HepG2 (cell line): ENCODE results near the gene STOML3. TPM values are rescaled to one million over a fixed set of nuclear protein-coding genes. Genes with fewer than 3 reads are reported as not detected.

Experiments used
- ATAC-seq: fragments of 200-7000 bp; cut with Tn5 transposase; 3 replicates; pipeline ENCODE4 v1.9.1; 2020; ENCODE audit warnings: mild to moderate bottlenecking, moderate library complexity
- BruUV-seq: library from RNA; stranded (reverse); fragments of 400-500 nt; replicated peaks from 2 replicates; lab custom pipeline; 2021; lab: Mats Ljungman, UMichigan
- CTCF ChIA-PET: fragments of 300-600 bp; formaldehyde crosslinking; extraction: SDS; loops from one replicate; lab custom pipeline; 2021; ENCODE audit warnings: low total read pairs, inconsistent platforms, low intra/inter-chr PET ratio; lab: Yijun Ruan, JAX
- POLR2A ChIA-PET: fragments of 350-600 bp; sonication (Branson Sonifier 250); formaldehyde crosslinking; loops from one replicate; lab custom pipeline; 2020; ENCODE audit warnings: antibody characterized with exemption, inconsistent platforms; lab: Yijun Ruan, JAX
- DNase-seq: peaks from one replicate; pipeline ENCODE4 v3.0.0-alpha.2; 2015; ENCODE audit warnings: low spot score
- FAIRE-seq: peaks from 3 replicates; lab custom pipeline; 2011; peaks lifted over from hg19 to GRCh38; lab: Jason Lieb, UNC
- H2AFZ ChIP-seq: one replicate; pipeline ENCODE4 v1.6.1; 2011; ENCODE audit warnings: low read length, inconsistent platforms
- H3K27ac ChIP-seq: fragments of 300-600 bp; 3 replicates; pipeline ENCODE4 v1.8.0; 2011; ENCODE audit warnings: mixed run types, mild to moderate bottlenecking, mixed read lengths, low read length, inconsistent platforms; ENCODE audit not compliant: insufficient read depth; ENCODE audit errors: extremely low read length
- H3K27me3 ChIP-seq, 2 experiments: fragments of 200-600 bp in 1 of 2; 2 replicates in 1 of 2; 3 replicates in 1 of 2; pipeline versions ENCODE4 v1.6.0 to v1.8.0; 2011; ENCODE audit warnings: low read length in 2 of 2, mild to moderate bottlenecking in 2 of 2, moderate library complexity in 2 of 2, inconsistent platforms in 1 of 2; ENCODE audit not compliant: insufficient read depth in 2 of 2, control insufficient read depth in 1 of 2
- H3K36me3 ChIP-seq, 2 experiments: fragments of 200-600 bp in 1 of 2; replicated peaks in 1 of 2; 2 replicates in 1 of 2; 3 replicates in 1 of 2; pipeline versions ENCODE4 v1.5.1 to v1.8.0; 2011; ENCODE audit warnings: low read length in 2 of 2, inconsistent platforms in 1 of 2; ENCODE audit not compliant: insufficient read depth in 2 of 2, control insufficient read depth in 1 of 2
- H3K4me1 ChIP-seq: 2 replicates; pipeline ENCODE4 v1.5.1; 2012; ENCODE audit warnings: low read length, inconsistent platforms; ENCODE audit not compliant: insufficient read depth
- H3K4me2 ChIP-seq: 2 replicates; pipeline ENCODE4 v1.6.0; 2011; ENCODE audit warnings: low read depth, low read length, inconsistent platforms
- H3K4me3 ChIP-seq, 3 experiments: fragments of 200-600 bp in 1 of 3; sonication (generic), shearing (Covaris generic) in 1 of 3; replicated peaks in 1 of 3; 2 replicates each; pipeline ENCODE4 v1.5.1; 2011 to 2016; ENCODE audit warnings: low read length in 3 of 3, inconsistent platforms in 2 of 3, low read depth in 2 of 3, mild to moderate bottlenecking in 2 of 3, control low read depth in 1 of 3, mixed read lengths in 1 of 3; ENCODE audit not compliant: insufficient read depth in 1 of 3
- H3K79me2 ChIP-seq: one replicate; pipeline ENCODE4 v1.6.1; 2011; ENCODE audit warnings: low read length, inconsistent platforms; ENCODE audit not compliant: insufficient read depth
- H3K9ac ChIP-seq: 2 replicates; pipeline ENCODE4 v1.6.0; 2011; ENCODE audit warnings: mild to moderate bottlenecking, low read depth, low read length, inconsistent platforms; ENCODE audit not compliant: insufficient read depth
- H3K9me3 ChIP-seq: 2 replicates; pipeline ENCODE4 v1.5.1; 2012; ENCODE audit warnings: mild to moderate bottlenecking, low read length
- H4K20me1 ChIP-seq: 2 replicates; pipeline ENCODE4 v1.6.0; 2011; ENCODE audit warnings: inconsistent platforms, mild to moderate bottlenecking, low read length, moderate library complexity; ENCODE audit not compliant: insufficient read depth
- CENPX ChIP-seq: sonication (generic); formaldehyde crosslinking; IDR thresholded peaks from 2 replicates; pipeline ENCODE4 v1.9.0; 2021; ENCODE audit warnings: mild to moderate bottlenecking, missing genetic modification reagents, moderate library complexity
- ESRRA ChIP-seq: sonication (generic); formaldehyde crosslinking; IDR thresholded peaks from 2 replicates; pipeline ENCODE4 v1.5.1; 2020; ENCODE audit warnings: mild to moderate bottlenecking, low read depth, missing genetic modification reagents
- MAFK ChIP-seq, 2 experiments: IDR thresholded peaks in 1 of 2; conservative IDR thresholded peaks in 1 of 2; 2 replicates each; pipeline ENCODE4 v1.6.1; 2011; ENCODE audit warnings: improper control_type of control experiment in 2 of 2, low read length in 2 of 2
- RBAK ChIP-seq: sonication (generic); formaldehyde crosslinking; IDR thresholded peaks from 2 replicates; pipeline ENCODE4 v1.5.1; 2020; ENCODE audit warnings: mild to moderate bottlenecking, missing genetic modification reagents
- ZNF570 ChIP-seq: sonication (generic); formaldehyde crosslinking; IDR thresholded peaks from 2 replicates; pipeline ENCODE4 v1.4.0; 2020; ENCODE audit warnings: mild to moderate bottlenecking, missing genetic modification reagents, borderline replicate concordance
- WGBS: methylation state at CpG from one replicate; pipeline ENCODE4 v1.1.6; 2017; ENCODE audit warnings: low lambda C conversion rate; 5-methylcytosine and 5-hydroxymethylcytosine counted together
- in situ Hi-C: cut with HindIII; loops from 2 replicates; pipeline ENCODE4 v1.10.0; 2017; ENCODE audit warnings: low pct_unique_long_range_greater_than_20kb; ENCODE audit not compliant: extremely low pct_ligation_motif_present
- intact Hi-C: fragments of 100-400 bp; cut with micrococcal nuclease; formaldehyde crosslinking; loops from one replicate; pipeline ENCODE4 v1.10.0; 2022; ENCODE audit not compliant: unreplicated experiment
- polyA plus RNA-seq, 8 experiments: library from polyadenylated mRNA; depleted of rRNA in 3 of 8; stranded (reverse) in 7 of 8; unstranded in 1 of 8; fragments of >200 nt; fragmentation: Illumina TruSeq in 4 of 8; extraction: Trizol in 4 of 8; gene quantifications; 2 replicates each; pipeline versions ENCODE4 v1.2.1 to v1.2.3, GENCODE V29; 2011 to 2016; ENCODE audit warnings: low read depth in 4 of 8, missing spikeins in 1 of 8, mixed read lengths in 1 of 8; ENCODE audit not compliant: insufficient read depth in 1 of 8
- total RNA-seq, 5 experiments: library from RNA; depleted of rRNA; stranded (reverse); fragments of >200 nt; fragmentation: Illumina TruSeq; extraction: Trizol; gene quantifications; 2 replicates each; pipeline ENCODE4 v1.2.3, GENCODE V29; 2016; ENCODE audit warnings: low read depth in 1 of 5
- TF ChIP-seq, protein P1 (sequence below): sonication (generic); formaldehyde crosslinking; conservative IDR thresholded peaks from 2 replicates; pipeline ENCODE4 v1.8.0; 2022; ENCODE audit warnings: low read depth, missing genetic modification reagents
- TF ChIP-seq, protein P2 (sequence below), 2 experiments: sonication (generic) in 1 of 2; formaldehyde crosslinking in 1 of 2; IDR thresholded peaks; 2 replicates each; pipeline versions ENCODE4 v1.4.0 to v1.6.1; 2016 to 2020; ENCODE audit warnings: borderline replicate concordance in 1 of 2, low read depth in 1 of 2, mild to moderate bottlenecking in 1 of 2, missing genetic modification reagents in 1 of 2

STOML3 gene
- total and polyA plus RNA-seq, 2 of the 13 experiments (the other 11 are each of a cell fraction or from before 2014, with no cell fraction given), result not detected

DNA sequence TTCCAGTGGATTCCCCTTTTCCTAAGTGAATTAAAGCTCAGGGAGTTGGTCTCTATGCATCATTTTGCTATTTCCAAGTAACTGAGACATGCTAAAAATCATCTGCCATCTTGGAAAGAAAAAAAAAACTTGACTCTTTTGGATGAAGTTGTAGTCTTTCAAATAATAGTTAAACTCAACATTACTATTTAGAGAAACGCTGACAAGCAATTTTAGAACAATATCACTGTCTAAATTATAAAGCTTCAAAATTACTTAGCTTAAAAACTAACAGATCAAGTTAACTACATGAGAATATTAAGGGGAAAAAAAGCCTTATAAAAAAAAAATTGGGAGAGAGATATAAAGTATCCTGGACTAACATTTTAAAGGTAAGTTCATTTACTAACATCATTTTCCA, 68.5 kb downstream of the STOML3 start:
- no peak for DNase-seq
- CTCF ChIA-PET, result no interaction called here
- no peaks in the 10 kb centered on the region for H3K9me3 ChIP-seq
- no peak overlapping the region for H3K4me3 ChIP-seq
- in situ Hi-C loops (no loop called here), intact Hi-C loops (no loop called here)
- no peak for FAIRE-seq
- no peak overlapping the region for H3K4me2 ChIP-seq
- WGBS, result 0% methylated on average over 1 of the region's 1 CpG
- no peaks in the 10 kb centered on the region for H3K4me1 ChIP-seq
- TF ChIP-seq ESRRA (CRISPR knock-in tag) (no peak), CENPX (CRISPR knock-in tag) (no peak), ZNF570 (CRISPR knock-in tag) (no peak), MAFK (conservative IDR thresholded peaks at IDR 0.05 in 1 of 2, IDR thresholded peaks at IDR 0.05 in 1 of 2; ENCODE audit: low read length in 2 of 2) (peak in 1 of 2 experiments; percentile 55; a peak in 2 of 4 replicates), RBAK (no peak)
- TF ChIP-seq, protein P1, sequence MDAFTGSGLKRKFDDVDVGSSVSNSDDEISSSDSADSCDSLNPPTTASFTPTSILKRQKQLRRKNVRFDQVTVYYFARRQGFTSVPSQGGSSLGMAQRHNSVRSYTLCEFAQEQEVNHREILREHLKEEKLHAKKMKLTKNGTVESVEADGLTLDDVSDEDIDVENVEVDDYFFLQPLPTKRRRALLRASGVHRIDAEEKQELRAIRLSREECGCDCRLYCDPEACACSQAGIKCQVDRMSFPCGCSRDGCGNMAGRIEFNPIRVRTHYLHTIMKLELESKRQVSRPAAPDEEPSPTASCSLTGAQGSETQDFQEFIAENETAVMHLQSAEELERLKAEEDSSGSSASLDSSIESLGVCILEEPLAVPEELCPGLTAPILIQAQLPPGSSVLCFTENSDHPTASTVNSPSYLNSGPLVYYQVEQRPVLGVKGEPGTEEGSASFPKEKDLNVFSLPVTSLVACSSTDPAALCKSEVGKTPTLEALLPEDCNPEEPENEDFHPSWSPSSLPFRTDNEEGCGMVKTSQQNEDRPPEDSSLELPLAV (CRISPR knock-in tag), result no peak
- TF ChIP-seq, protein P2, sequence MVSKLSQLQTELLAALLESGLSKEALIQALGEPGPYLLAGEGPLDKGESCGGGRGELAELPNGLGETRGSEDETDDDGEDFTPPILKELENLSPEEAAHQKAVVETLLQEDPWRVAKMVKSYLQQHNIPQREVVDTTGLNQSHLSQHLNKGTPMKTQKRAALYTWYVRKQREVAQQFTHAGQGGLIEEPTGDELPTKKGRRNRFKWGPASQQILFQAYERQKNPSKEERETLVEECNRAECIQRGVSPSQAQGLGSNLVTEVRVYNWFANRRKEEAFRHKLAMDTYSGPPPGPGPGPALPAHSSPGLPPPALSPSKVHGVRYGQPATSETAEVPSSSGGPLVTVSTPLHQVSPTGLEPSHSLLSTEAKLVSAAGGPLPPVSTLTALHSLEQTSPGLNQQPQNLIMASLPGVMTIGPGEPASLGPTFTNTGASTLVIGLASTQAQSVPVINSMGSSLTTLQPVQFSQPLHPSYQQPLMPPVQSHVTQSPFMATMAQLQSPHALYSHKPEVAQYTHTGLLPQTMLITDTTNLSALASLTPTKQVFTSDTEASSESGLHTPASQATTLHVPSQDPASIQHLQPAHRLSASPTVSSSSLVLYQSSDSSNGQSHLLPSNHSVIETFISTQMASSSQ (IDR thresholded peaks at IDR 0.05; ENCODE audit: low read depth), result no peak
- TF ChIP-seq, protein P2 (CRISPR knock-in tag; IDR thresholded peaks at IDR 0.05; ENCODE audit: borderline replicate concordance), result no peak
- TF ChIP-seq, all 625 proteins: peak for 1
- Histone ChIP-seq H3K27ac (no peak overlapping the region), H3K36me3 (no peaks in the 10 kb centered on the region), H4K20me1 (no peaks in the 10 kb centered on the region), H3K27me3 (no peaks in the 10 kb centered on the region), H3K9ac (no peak overlapping the region), H3K79me2 (no peaks in the 10 kb centered on the region), H2AFZ (no peak overlapping the region)
- POLR2A ChIA-PET, result no interaction called here
- ATAC-seq, result no peak
- BruUV-seq, result no TSS peak
